Mesenteric fat pad (tissue), 1 donor: ENCODE data around the gene PLCB3. TPM values are rescaled to one million over a fixed set of nuclear protein-coding genes. Genes with fewer than 3 reads are reported as not detected.

ENCODE experiments used
- DNase-seq: peaks from one replicate; pipeline ENCODE4 v3.0.0-alpha.2; 2020; ENCODE audit warnings: low spot score
- total RNA-seq: library from RNA; stranded (reverse); fragmentation: NEBNext Ultra II Directional; extraction: Animal tissue kit (Norgen Biotek cat#: 25700); gene quantifications from one replicate; pipeline ENCODE4 v1.2.1, GENCODE V29; 2021
- donor health status: DM: yes; HTN: yes; CAD: no.

PLCB3 gene
- total RNA-seq, 1 donor from 2014 or later = 25.8 TPM

DNA sequence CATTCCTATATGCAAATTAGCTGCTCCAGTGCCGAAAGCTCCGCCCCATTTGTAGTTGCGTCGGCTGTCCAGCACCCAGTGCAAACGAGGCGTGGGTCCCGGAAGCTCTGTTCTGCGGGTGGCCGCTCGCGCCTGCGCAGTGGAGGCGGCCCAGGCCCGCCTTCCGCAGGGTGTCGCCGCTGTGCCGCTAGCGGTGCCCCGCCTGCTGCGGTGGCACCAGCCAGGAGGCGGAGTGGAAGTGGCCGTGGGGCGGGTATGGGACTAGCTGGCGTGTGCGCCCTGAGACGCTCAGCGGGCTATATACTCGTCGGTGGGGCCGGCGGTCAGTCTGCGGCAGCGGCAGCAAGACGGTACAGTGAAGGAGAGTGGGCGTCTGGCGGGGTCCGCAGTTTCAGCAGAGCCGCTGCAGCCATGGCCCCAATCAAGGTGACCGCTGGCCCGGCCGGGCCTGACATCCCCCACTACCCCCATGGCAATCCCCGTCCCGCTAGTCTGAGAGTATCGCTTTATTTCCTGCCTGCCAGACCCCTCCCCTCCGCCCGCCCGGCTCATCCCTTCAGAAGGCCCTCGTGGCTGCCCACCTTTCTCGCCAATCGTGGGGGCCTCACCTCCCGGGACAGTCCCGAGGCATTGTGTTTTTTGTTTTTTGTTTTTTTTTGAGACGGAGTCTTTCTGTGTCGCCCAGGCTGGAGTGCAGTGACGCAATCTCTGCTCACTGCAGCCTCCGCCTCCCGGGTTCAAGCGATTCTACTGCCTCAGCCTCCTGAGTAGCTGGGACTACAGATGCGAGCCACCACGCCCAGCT is 66.8 kb downstream of the PLCB3 start, which contains the start of gene PRDX5:
TSS of gene PRDX5 (plus strand) at position 161 of the 805 bp plus-strand sequence. CDS start at position 256, 95 bp downstream.
- peak; percentile 98 for DNase-seq

Other genes starting within 250 kb of the PLCB3 start
- gene FLRT1, start 215.6 kb upstream of the PLCB3 start, total RNA-seq = not detected
- gene MACROD1, start 85.4 kb upstream of the PLCB3 start, total RNA-seq = 19.5 TPM
- gene STIP1, start 65.4 kb upstream of the PLCB3 start, total RNA-seq = 113 TPM
- gene FERMT3, start 44.8 kb upstream of the PLCB3 start, total RNA-seq = 58.9 TPM
- 32.7 TPM for gene TRPT1, start 25.3 kb upstream of the PLCB3 start, total RNA-seq
- 45.8 TPM for gene NUDT22, start 25.3 kb upstream of the PLCB3 start, total RNA-seq
- 20.4 TPM for gene DNAJC4, start 21.0 kb upstream of the PLCB3 start, total RNA-seq
- gene VEGFB, start 16.9 kb upstream of the PLCB3 start, total RNA-seq = 426 TPM
- gene FKBP2, start 10.4 kb upstream of the PLCB3 start, total RNA-seq = 53.8 TPM
- gene PPP1R14B, start 4.6 kb upstream of the PLCB3 start, total RNA-seq = 186 TPM
- gene BAD, start 33.1 kb downstream of the PLCB3 start, total RNA-seq = 51.7 TPM
- gene GPR137, start 34.3 kb downstream of the PLCB3 start, total RNA-seq = 19.9 TPM
- not detected for gene KCNK4, start 39.8 kb downstream of the PLCB3 start, total RNA-seq
- gene CATSPERZ, start 48.8 kb downstream of the PLCB3 start, total RNA-seq = not detected
- 56.9 TPM for gene ESRRA, start 54.0 kb downstream of the PLCB3 start, total RNA-seq
- gene TRMT112, start 66.0 kb downstream of the PLCB3 start, total RNA-seq = 151 TPM
- 111 TPM for gene PRDX5, start 66.6 kb downstream of the PLCB3 start, total RNA-seq
- 11.5 TPM for gene CCDC88B, start 88.7 kb downstream of the PLCB3 start, total RNA-seq
- 26.1 TPM for gene RPS6KA4, start 107.6 kb downstream of the PLCB3 start, total RNA-seq